GM12874 (cell line): Measurements from ENCODE around the gene ICA1.

ENCODE experiments used
- TF ChIP-seq, protein P1 (sequence below): IDR thresholded peaks from 2 replicates; pipeline ENCODE4 v1.5.1; 2011; ENCODE audit warnings: low read depth, mild to moderate bottlenecking, control low read depth, low read length, moderate library complexity; ENCODE audit not compliant: insufficient read depth

The ICA1 gene

DNA sequence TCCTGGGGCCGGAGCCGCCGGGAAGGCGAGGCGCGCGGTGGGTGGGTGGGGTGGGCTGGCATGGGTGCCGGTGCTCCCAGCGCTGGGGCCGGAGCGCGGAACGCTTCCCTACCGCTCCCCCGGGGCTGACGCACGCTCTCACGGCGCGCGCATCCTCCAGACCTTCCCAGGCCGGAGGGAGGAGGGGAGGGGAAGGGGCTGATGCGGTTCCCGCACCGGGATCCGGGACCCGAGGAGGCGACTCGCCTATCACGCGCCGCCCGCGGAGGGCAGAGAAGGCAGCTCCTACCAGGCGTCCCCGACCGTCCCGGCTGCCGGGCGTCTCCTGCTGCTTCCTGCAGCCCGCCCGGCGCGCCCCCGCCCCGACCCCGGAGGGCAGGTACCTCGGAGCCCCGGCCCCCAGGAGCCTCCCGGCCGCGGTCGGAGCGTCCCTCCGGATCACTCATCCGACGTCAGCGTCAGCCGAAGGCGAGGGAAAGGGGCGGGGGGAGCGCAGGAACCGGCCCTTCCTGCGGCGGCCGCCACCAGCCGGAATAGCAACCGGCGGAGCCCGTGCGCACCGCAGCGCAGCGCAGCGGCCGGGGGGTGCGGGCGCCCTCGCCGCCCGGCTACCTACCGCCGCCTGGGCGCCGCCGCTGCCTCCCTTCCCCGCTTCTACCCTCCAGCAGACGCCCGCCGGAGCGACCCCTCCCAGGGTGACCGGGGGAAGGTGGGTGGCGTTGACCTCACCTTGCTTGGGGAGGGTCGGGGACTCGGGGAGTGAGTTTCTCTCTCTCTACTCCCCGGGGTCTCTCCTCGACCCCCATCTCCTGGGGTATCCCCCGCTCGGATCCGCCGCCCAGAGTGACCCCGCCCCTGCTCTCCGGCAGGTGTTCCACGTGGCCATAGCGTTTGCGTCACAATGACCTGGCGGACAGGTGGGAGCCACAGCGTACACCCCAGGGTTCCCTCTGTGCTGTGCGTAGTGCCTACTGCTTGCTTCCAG is at the start of gene ICA1:
ICA1 (minus strand) TSS at position 457 of the 985 bp plus-strand sequence. CDS start 26,241 bp downstream, outside the sequence.
- TF ChIP-seq, protein P1, sequence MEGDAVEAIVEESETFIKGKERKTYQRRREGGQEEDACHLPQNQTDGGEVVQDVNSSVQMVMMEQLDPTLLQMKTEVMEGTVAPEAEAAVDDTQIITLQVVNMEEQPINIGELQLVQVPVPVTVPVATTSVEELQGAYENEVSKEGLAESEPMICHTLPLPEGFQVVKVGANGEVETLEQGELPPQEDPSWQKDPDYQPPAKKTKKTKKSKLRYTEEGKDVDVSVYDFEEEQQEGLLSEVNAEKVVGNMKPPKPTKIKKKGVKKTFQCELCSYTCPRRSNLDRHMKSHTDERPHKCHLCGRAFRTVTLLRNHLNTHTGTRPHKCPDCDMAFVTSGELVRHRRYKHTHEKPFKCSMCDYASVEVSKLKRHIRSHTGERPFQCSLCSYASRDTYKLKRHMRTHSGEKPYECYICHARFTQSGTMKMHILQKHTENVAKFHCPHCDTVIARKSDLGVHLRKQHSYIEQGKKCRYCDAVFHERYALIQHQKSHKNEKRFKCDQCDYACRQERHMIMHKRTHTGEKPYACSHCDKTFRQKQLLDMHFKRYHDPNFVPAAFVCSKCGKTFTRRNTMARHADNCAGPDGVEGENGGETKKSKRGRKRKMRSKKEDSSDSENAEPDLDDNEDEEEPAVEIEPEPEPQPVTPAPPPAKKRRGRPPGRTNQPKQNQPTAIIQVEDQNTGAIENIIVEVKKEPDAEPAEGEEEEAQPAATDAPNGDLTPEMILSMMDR = no peak

DNA sequence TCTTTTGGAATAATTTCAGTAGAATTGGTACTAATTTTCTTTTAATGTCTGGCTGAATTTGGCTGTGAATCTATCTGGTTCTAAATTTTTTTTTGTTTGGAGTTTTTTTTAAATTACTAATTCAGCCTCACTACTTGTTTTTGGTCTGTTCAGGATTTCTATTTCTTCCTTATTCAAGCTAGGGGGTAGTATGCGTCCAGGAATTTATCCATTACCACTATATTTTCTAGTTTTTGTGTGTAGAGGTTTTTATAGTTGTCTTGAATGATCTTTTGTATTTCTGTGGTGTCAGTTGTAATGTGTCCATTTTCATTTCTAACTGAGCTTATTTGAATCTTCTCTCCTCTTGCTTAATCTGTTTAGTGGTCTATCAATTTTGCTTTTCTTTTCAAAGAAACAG is 48.9 kb upstream of the ICA1 start:
- TF ChIP-seq, protein P1 = no peak

DNA sequence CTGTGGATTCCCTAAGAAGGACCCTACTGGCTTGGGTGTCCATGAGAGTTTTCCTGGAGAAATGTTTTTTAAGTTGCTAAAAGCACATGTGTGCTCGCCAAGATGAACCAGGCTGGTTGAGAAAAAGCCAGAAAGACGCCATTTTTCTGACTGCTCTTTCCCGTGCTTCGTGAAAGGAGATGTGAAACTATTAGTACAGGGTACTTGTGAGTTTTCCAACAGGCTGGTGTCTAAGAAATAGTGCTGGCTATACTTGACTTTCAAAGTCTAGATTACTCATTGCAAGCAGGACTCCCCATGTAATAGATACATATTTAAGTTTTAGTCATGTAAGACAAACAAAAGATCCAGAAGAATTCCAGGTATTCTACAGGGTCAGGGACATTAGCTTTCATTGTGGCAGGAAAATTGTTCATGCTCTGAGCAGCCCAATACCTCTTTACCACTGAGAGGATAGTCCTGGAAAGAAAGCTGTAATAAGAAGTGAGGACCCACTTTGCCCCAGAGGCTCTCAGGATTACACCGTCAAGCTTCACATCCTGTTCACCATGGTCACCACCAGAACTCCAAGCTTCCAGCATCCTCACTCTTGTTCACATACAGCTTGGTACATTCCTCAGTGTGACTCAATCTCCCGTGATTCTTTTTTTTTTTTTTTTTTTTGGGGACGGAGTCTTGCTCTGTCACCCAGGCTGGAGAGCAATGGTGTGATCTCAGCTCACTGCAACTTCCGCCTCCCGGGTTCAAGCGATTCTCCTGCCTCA is 43.8 kb upstream of the ICA1 start:
- TF ChIP-seq, protein P1 = no peak

DNA sequence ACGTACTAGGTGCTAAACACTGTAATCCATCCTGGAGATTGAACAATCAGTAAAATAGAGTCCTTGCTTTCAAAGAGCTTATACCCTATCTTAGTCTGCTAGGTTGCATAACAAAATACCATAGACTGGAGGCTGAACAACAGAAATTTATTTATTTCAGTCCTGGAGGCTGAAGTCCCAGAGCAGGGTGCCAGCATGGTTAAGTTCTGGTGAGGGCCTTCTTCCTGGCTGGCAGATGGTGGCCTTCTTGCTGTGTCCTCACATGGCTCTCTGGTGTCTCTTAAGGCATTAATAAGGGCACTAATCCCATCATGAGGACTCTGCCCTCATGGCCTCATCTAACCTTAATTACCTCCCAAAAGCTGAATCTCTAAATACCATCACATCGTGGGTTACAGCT is 43.1 kb upstream of the ICA1 start:
- TF ChIP-seq, protein P1 = no peak

DNA sequence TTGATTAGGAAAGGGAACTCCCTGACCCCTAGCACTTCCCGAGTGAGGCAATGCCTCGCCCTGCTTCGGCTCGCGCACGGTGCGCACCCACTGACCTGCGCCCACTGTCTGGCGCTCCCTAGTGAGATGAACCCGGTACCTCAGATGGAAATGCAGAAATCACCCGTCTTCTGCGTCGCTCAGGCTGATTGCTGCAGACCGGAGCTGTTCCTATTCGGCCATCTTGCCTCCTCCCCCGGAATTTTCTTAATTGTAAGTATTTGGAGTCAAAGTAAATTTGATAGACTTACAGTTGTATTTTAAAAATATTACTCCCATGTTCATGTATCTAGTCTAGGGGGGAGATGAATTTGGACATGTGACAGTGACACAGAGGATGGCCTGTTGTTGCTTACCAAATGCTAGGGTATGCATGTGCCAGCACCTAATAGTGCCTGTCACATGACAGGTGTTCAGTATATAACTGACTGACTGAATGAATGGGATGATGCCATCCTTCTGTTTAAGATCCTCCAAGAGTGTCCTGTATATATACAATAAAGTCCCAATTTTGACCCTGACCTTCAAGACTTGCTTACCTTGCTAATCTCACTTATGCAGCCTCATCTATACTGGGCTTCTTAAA is 42.0 kb upstream of the ICA1 start:
- TF ChIP-seq, protein P1 = no peak

DNA sequence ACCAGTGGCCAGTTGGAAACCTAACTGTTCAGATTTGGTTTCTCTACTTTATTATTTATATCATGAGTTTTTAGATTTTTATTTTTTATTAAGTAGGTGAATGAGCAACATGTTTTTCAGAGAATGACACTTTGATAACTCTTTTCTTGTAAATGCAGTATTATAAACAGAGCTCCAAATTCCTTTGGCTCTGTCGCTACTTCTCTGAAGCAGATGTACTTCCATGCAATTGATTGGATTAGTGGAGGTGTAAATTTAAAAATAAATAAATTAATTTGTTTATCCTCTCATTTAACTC is 34.3 kb upstream of the ICA1 start:
- TF ChIP-seq, protein P1 = no peak
